ENCODE measurements around the gene ZBED5. TPM values are rescaled to one million over a fixed set of nuclear protein-coding genes. Genes with fewer than 3 reads are reported as not detected.

The ZBED5 gene
- total RNA-seq, result 10.9 and 16.3 TPM in 2 replicates

GRCh38 chr11:10857709-10858438, at the start of gene ZBED5:
TSS of gene ZBED5 (minus strand) at chr11:10858053. CDS start at chr11:10854945, 3,108 bp downstream.

GRCh38 chr11:10808553-10809372, 49.1 kb downstream of the ZBED5 start, which contains the start of gene EIF4G2:
TSS of gene EIF4G2 (minus strand) at chr11:10808926.

Other genes starting within 250 kb of the ZBED5 start
- gene IRAG1, start 164.3 kb downstream of the ZBED5 start, total RNA-seq, result 0.69 and 0.87 TPM in 2 replicates
- 36.0 and 46.1 TPM in 2 replicates for gene CTR9, start 106.8 kb downstream of the ZBED5 start, total RNA-seq
- gene EIF4G2, start 49.1 kb downstream of the ZBED5 start, total RNA-seq, result 718 and 747 TPM in 2 replicates

Measured in dermis lymphatic vessel endothelial cell (primary cell).